A549 treated with AZD2906 at 1 μM for 4 hours (cell line): Measurements from ENCODE around the gene ZDHHC22. TPM values are rescaled to one million over a fixed set of nuclear protein-coding genes. Genes with fewer than 3 reads are reported as not detected.

Source experiments
- total RNA-seq: library from RNA; stranded (reverse); fragments of 200-300 nt; extraction: Qiagen RNA extraction; gene quantifications from 5 replicates; pipeline ENCODE4 v1.2.3, GENCODE V29; 2022

ZDHHC22 gene
- 0.19 to 0.29 TPM (median 0.24 TPM) in 5 replicates for total RNA-seq

GRCh38 chr14:77141214-77142004 is at the start of gene ZDHHC22:
TSS of gene ZDHHC22 (minus strand) at chr14:77141791. CDS start at chr14:77139738, 2,053 bp downstream.

GRCh38 chr14:77181603-77182437 is 40.2 kb upstream of the ZDHHC22 start, which contains the start of gene TMEM63C:
TSS of gene TMEM63C (plus strand) at chr14:77181798. CDS start at chr14:77218814, 37,016 bp downstream.

GRCh38 chr14:77097700-77098528 is 43.7 kb downstream of the ZDHHC22 start, which contains the start of gene CIPC:
TSS of gene CIPC (plus strand) at chr14:77098258. CDS start at chr14:77105709, 7,451 bp downstream.

Other genes with a start within 250 kb of the ZDHHC22 start
- 12.8 to 17.9 TPM (median 17.1 TPM) in 5 replicates for gene IRF2BPL, start 113.1 kb downstream of the ZDHHC22 start, total RNA-seq
- 5.9 to 8.5 TPM (median 6.5 TPM) in 5 replicates for gene CIPC, start 43.5 kb downstream of the ZDHHC22 start, total RNA-seq
- gene TMEM63C, start 40.0 kb upstream of the ZDHHC22 start, total RNA-seq = 7.5 to 8.2 TPM (median 7.9 TPM) in 5 replicates
- not detected in 5 replicates for gene NGB, start 129.4 kb upstream of the ZDHHC22 start, total RNA-seq
- gene POMT2, start 179.1 kb upstream of the ZDHHC22 start, total RNA-seq = 23.1 to 30.7 TPM (median 27.5 TPM) in 5 replicates
- 31.7 to 35.9 TPM (median 33.3 TPM) in 5 replicates for gene GSTZ1, start 179.2 kb upstream of the ZDHHC22 start, total RNA-seq
- gene TMED8, start 235.3 kb upstream of the ZDHHC22 start, total RNA-seq = 4.4 to 7.0 TPM (median 6.0 TPM) in 5 replicates
- 1.4 to 3.1 TPM (median 1.5 TPM) in 5 replicates for gene SAMD15, start 235.6 kb upstream of the ZDHHC22 start, total RNA-seq